ENCODE measurements around the gene RNFT2. TPM values are rescaled to one million over a fixed set of nuclear protein-coding genes. Genes with fewer than 3 reads are reported as not detected.

Gene RNFT2
- polyA plus RNA-seq, 1 donor from 2014 or later, result 20.6 TPM

- peaks cover 7% of the 10 kb centered on the region for H3K36me3 ChIP-seq (ENCODE audit: insufficient read depth, low read length)
- no peaks in the 10 kb centered on the region for H3K9me3 ChIP-seq (ENCODE audit: low read length)
- H3K27ac ChIP-seq (ENCODE audit: low read length), result no peak overlapping the region
- no peaks in the 10 kb centered on the region for H3F3A ChIP-seq (ENCODE audit: insufficient read depth, low read length, poor library complexity, severe bottlenecking)
- no peak overlapping the region for H3K9ac ChIP-seq (ENCODE audit: low read length)
- H4K20me1 ChIP-seq (ENCODE audit: insufficient read depth), result no peaks in the 10 kb centered on the region
- TF ChIP-seq EZH2 (IDR thresholded peaks at IDR 0.05; ENCODE audit: borderline replicate concordance, insufficient read depth, low read length, poor library complexity, severe bottlenecking) (no peak), TAF1 (IDR thresholded peaks at IDR 0.05; ENCODE audit: low read depth) (no peak), MXI1 (conservative IDR thresholded peaks at IDR 0.05; ENCODE audit: poor library complexity, severe bottlenecking) (no peak), EP300 (conservative IDR thresholded peaks at IDR 0.05; ENCODE audit: poor library complexity, severe bottlenecking) (no peak), POLR2AphosphoS5 (IDR thresholded peaks at IDR 0.05) (no peak), SMC3 (conservative IDR thresholded peaks at IDR 0.05; ENCODE audit: poor library complexity) (no peak), REST (IDR thresholded peaks at IDR 0.05; ENCODE audit: borderline replicate concordance) (no peak), RAD21 (conservative IDR thresholded peaks at IDR 0.05) (no peak), CTCF (IDR thresholded peaks at IDR 0.05; ENCODE audit: poor library complexity, severe bottlenecking) (no peak)
- H3K79me2 ChIP-seq (replicated peaks; ENCODE audit: insufficient read depth, low read length), result no peaks in the 10 kb centered on the region
- H3K9me2 ChIP-seq (ENCODE audit: insufficient read depth, low read length), result no peaks in the 10 kb centered on the region
- no peaks in the 10 kb centered on the region for H3K27me3 ChIP-seq (ENCODE audit: insufficient read depth, low read depth, low read length)
- H2AFZ ChIP-seq (ENCODE audit: low read depth, low read length), result no peak overlapping the region
- no peak overlapping the region for H3K4me3 ChIP-seq (ENCODE audit: low read length)
- H3K4me2 ChIP-seq (ENCODE audit: low read length), result no peak overlapping the region
Observed at GRCh38 chr12:116802018-116802417, 63.9 kb downstream of the RNFT2 start.

- no peak overlapping the region for H3K4me2 ChIP-seq (ENCODE audit: low read length)
- no peak overlapping the region for H2AFZ ChIP-seq (ENCODE audit: low read depth, low read length)
- H3F3A ChIP-seq (ENCODE audit: insufficient read depth, low read length, poor library complexity, severe bottlenecking), result no peaks in the 10 kb centered on the region
- H3K9ac ChIP-seq (ENCODE audit: low read length), result no peak overlapping the region
- peaks cover 7% of the 10 kb centered on the region for H3K36me3 ChIP-seq (ENCODE audit: insufficient read depth, low read length)
- no peak overlapping the region for H3K27ac ChIP-seq (ENCODE audit: low read length)
- no peaks in the 10 kb centered on the region for H3K79me2 ChIP-seq (replicated peaks; ENCODE audit: insufficient read depth, low read length)
- no peaks in the 10 kb centered on the region for H3K9me2 ChIP-seq (ENCODE audit: insufficient read depth, low read length)
- no peak overlapping the region for H3K4me3 ChIP-seq (ENCODE audit: low read length)
- no peaks in the 10 kb centered on the region for H4K20me1 ChIP-seq (ENCODE audit: insufficient read depth)
- H3K9me3 ChIP-seq (ENCODE audit: low read length), result no peaks in the 10 kb centered on the region
- TF ChIP-seq MXI1 (conservative IDR thresholded peaks at IDR 0.05; ENCODE audit: poor library complexity, severe bottlenecking), result no peak
- TF ChIP-seq POLR2AphosphoS5 (IDR thresholded peaks at IDR 0.05), result no peak
- TF ChIP-seq EP300 (conservative IDR thresholded peaks at IDR 0.05; ENCODE audit: poor library complexity, severe bottlenecking), result no peak
- TF ChIP-seq EZH2 (IDR thresholded peaks at IDR 0.05; ENCODE audit: borderline replicate concordance, insufficient read depth, low read length, poor library complexity, severe bottlenecking), result no peak
- no peak for TF ChIP-seq SMC3 (conservative IDR thresholded peaks at IDR 0.05; ENCODE audit: poor library complexity)
- no peak for TF ChIP-seq REST (IDR thresholded peaks at IDR 0.05; ENCODE audit: borderline replicate concordance)
- TF ChIP-seq RAD21 (conservative IDR thresholded peaks at IDR 0.05), result no peak
- no peak for TF ChIP-seq CTCF (IDR thresholded peaks at IDR 0.05; ENCODE audit: poor library complexity, severe bottlenecking)
- TF ChIP-seq TAF1 (IDR thresholded peaks at IDR 0.05; ENCODE audit: low read depth), result no peak
- no peaks in the 10 kb centered on the region for H3K27me3 ChIP-seq (ENCODE audit: insufficient read depth, low read depth, low read length)
Observed at GRCh38 chr12:116803013-116803736, 65.1 kb downstream of the RNFT2 start.

All from neural cell (in vitro differentiated cells).